Measurements from ENCODE around the gene CCDC61.

Gene CCDC61, protein sequence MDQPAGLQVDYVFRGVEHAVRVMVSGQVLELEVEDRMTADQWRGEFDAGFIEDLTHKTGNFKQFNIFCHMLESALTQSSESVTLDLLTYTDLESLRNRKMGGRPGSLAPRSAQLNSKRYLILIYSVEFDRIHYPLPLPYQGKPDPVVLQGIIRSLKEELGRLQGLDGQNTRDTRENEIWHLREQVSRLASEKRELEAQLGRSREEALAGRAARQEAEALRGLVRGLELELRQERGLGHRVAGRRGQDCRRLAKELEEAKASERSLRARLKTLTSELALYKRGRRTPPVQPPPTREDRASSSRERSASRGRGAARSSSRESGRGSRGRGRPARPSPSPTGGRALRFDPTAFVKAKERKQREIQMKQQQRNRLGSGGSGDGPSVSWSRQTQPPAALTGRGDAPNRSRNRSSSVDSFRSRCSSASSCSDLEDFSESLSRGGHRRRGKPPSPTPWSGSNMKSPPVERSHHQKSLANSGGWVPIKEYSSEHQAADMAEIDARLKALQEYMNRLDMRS

DNA sequence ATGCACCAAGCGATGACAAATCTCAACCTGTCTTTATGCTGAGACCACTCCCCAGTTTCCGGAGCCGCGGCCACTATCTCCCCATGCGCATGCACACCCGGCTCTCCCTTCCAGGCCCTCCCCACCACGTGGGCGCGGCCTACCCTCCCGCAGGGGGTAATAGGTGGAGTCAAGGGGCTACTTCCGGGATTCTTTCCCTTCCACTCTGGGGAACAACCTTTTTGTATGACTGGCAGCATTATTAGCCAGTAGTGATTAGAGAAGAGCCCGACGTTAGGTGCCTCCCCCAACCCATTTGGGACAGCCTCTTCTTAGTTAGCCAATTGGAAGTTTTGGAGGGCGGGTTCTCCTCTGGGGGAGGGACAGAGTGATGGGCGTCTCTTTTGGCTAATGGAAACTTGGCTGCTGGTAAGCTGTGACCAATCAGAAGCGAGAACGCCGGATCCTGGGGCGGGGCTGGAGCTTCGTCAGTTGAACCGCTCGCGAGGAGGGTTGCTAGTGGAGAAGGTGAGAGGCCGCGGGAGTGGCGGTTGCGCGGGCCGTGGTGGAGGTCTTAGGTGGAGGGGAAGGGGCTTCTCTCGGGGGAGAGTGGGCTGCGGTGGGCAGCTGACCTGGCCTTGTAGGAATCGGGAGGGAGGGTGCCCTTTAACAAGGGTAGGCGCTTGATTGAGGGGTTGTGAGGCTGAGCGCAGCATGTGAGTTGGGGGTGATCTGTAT, at the start of gene CCDC61:
Gene CCDC61, plus strand, starts transcription at position 470 of the 717 bp plus-strand sequence. CDS start 7,552 bp downstream, outside the sequence.
- DNase-seq (ENCODE audit: low spot score), result peak; percentile 100

DNA sequence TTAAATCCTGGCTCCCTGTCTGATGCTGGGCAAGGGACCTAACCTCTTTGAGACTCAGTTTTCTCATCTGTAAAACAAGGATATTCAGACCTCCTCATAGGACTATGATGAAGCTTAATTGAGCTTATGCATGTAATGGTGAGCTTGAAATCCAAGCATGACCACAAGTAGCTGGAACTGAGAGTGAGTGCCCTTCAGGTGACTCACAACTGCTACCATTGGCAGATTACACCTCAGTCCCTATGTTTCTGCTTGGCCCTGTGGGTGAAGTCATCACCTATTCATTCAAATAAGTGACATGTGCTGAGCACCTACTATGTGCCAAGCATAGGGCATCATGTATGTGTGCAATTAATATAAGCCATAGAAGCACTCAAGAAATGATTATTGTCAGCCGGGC, 47.3 kb upstream of the CCDC61 start:
- DNase-seq (ENCODE audit: low spot score), result no peak

DNA sequence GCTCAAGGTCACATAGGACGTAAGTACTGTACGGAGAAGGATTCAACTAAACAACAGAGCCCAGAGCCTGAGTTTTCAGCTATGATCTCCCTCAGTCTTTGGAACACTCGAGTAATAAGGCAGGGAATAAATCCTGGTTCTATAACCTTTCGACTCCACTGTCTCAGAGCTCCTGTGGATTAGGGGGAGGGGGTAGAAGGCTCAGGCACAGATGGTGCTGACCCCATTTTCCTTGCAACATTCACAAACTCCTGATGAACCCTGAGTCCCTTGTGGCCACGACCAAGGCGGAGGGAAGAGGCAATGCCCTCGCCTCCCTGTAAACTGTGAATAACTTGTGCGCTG, 43.0 kb upstream of the CCDC61 start:
- DNase-seq (ENCODE audit: low spot score), result no peak

DNA sequence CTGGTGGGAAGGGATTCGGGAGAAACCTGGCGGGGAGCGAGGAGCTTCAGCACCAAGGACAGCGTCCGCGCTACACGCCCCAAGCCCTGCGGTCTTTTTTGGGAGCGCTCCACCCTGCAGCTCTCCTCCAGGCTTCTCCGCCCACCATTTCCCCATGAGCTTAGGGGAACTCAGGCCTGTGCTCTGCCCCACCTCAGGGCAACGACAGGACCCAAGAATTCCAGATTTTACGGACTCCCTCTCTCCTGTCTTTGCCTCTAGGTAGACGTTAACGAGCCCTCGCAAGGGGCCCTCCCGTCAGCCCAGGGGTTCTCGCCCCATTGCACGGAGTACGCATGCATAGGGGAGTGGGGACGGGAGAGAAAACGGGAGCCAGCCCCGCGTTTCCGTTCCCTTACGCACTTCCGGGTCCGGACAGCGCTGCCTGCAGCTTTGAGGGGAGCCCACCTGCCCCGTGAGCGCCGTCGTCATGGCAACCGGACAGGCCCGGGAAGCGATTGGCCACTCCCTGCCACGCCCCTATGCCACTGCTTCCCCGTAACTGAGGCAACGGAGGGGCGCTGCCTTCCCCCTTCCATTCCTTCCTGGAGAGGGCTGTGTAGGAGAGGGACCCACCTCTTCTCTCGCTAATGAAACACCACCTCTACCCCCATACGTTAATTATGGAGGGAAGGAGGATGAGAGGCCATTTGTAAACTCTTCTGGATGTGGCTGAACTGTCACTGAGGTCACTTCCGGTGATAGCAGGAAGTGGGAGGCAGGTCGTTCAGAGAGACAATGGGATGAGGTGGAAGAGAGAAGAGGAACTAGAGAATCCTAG, 42.4 kb upstream of the CCDC61 start:
- peak; percentile 85 for DNase-seq (ENCODE audit: low spot score)

DNA sequence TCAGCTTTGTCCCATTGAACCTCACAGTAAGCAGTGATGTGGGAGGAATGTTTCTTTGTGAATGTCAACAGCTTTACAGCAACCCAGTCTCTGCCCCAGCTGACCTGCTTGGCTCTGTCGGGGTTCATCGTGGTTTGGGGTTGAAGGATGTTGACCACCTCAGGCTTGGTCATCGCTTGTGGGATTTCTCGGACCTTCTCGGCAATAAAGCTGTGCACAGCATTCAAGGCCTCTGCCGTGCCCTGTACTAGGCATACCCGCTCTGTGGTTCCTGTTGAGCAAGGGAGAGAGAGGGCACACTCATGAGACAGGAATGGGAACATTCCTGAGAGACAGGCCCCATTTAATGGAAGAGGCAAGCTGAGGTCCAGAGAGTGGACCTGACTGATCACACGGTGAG, 41.6 kb upstream of the CCDC61 start:
- DNase-seq (ENCODE audit: low spot score), result no peak

DNA sequence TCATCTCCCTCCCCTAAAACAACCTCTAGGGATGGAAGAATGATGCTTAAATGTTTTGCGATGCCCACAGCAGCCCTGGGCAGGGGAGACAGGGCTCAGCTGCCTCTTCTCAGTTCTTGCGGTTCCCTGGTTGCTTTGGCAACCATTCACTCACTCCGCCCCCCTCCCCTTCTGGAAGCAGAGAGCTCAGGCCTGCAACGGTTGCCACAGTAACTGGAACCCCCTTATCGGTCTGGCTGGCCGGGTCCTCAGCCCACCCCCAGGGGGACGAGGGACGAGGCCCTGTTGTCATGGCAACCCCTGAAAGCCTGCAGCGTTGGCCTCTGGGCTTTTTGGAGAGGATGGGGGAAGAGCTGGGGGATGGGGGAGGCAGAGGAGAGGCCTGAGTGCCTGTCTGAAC, 41.1 kb upstream of the CCDC61 start:
- DNase-seq (ENCODE audit: low spot score), result no peak

DNA sequence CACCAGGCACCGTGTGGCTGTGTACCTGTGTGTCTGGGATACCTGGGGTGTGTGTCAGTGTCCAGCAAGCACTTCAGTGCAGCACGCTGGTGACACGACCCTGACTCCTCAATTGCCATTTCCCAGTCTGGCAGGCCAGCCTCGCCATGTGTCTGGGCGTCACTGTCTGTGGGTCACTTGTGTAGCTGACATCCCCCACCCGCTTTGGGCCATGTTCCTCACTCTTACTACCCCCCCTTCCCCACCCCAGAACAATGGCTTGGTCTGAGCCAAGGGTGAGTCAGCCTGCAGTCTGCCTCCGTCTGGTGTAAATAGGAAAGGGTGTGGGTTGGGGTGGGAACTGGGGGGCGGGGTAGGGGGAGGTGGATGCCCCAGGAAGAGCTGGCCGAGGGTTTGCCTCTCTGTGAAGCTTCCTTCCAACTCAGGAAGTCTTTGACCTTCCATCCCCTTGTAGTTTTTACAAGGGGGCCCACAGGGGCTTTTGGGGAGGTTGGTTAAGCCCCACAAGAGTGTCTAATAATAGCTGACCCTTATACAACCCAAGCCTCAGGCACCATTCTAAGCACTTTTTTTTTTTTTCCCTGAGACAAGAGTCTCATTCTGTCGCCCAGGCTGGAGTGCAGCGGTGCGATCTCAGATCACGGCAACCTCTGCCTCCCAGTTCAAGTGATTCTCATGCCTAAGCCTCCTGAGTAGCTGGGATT, 39.2 kb upstream of the CCDC61 start:
- no peak for DNase-seq (ENCODE audit: low spot score)

DNA sequence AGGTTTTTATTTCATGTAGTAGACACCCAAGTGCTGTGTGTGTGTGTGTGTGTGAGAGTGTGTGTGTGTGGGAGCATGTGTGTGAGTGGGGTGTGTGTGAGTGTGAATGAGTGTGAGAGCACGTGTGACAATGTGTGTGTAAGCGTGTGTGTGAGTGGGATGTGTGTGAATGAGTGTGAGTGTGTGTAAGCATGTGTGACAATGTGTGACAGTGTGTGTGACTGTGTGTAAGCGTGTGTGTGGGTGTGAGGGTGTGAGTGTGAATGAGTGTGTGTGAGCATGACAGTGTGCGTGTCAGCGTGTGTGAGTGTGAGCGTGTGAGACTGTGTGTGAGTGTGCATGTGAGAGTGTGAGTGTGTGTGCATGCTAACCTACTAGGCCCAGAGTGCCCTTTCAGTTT, 36.9 kb upstream of the CCDC61 start:
- DNase-seq (ENCODE audit: low spot score), result no peak

DNA sequence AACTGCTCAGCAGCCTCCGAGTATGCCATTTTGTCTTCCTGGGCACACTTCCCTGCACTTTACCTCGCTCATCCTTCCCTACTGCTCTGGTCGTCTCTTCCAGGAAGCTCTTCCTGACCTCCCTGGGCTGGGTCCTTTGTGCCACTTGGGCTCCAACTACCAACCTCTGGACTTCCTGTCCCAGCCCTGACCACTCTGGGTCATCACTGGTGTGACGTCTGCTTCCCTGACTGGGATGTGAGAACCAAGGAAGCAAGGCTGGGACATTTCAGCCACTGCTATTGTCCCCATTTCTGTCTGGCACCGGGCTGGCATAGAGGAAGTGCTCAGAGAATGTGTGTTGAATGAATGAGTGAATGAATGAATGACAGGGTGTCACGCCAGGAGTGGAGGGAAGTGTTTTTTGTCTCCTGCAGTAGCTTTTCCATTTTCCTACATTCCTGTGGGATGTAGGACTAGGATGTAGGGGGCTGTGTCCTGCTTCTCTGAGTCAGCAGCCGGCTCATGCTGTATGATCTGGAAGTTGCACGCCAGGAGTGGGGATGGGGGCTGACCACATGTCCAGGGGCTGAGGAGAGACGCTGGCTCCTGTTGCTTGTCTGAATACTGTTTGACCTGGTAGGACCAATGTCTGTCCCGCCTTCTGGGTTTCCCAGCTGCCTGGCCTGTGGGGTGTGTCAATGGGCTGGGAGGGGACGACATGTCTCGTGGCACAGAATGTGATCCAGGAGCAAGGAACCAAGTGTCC, 36.3 kb upstream of the CCDC61 start:
- no peak for DNase-seq (ENCODE audit: low spot score)

DNA sequence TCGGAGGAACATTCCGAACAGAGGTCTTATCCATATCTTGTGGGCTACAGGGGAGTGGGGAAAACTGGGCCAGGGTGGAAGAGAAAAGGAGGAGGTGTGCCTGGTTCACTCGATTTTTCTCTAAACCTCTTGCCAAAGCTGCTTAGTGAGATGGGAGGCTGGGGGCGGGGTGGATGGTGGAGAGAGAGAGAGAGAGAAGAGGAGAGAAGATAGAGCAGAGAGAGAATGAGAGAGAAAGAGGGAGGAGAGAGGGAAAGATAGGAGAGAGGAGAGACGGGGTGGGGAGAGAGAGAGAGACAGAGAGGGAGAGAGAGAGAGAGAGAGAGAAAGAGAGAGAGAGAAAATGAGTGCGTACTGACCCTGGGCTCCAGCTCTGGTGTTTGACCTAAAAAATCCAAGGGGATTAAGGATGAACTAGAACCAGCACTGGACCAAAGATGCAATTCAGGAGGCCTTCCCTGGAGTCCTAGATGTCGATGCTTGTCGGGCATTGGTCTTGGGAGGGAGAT, 35.7 kb upstream of the CCDC61 start:
- no peak for DNase-seq (ENCODE audit: low spot score)

DNA sequence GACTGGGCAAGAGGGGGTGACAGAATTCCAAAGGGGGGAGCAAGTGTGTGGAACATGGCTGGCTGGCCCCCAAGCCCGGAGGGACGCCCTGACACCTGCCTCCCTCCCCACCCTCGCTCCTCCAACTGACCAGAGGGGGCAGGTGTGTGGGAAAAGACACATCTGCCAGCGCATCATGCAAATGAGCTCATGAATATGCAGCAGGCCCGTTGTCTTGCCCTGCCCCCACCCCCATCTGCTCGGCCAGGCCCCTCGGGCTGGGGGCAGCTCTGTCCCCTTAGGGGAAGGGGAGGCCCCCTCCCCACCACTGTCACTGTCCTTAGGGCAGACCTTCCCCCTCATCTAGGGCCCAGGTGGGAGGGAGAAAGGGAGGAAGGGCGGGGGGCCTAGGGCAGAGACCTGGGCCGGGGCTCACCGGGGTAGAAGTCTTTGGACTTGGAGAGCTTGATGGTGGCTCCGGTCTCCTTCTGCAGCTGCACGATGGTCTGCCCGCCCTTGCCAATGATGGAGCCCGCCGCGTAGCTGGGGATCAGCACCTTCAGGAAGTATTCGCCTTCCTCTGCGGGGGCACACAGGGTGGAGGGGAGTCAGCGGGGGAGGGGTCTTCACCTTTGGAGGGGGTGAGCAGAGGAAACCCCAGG, 34.6 kb upstream of the CCDC61 start:
- DNase-seq (ENCODE audit: low spot score), result peak; percentile 67

DNA sequence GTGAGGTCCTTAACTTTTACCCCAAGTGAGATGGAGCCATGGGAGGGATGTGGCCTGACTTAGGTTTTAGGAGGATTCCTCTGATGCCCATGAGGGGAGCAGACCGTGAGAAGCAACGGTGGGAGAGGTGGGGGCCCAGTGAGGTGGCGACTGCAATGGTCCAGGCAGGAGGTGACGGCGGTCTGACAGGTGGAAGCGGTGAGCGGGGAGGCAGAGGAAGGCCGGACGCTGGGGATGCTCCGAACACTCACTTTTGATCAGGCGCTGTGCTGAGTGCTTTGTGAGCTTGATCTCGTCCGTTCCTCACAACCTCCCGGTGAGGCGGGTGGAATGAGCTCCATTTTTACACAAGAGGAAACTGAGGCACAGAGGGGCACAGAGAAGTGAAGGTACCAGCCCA, 33.2 kb upstream of the CCDC61 start:
- DNase-seq (ENCODE audit: low spot score), result no peak

DNA sequence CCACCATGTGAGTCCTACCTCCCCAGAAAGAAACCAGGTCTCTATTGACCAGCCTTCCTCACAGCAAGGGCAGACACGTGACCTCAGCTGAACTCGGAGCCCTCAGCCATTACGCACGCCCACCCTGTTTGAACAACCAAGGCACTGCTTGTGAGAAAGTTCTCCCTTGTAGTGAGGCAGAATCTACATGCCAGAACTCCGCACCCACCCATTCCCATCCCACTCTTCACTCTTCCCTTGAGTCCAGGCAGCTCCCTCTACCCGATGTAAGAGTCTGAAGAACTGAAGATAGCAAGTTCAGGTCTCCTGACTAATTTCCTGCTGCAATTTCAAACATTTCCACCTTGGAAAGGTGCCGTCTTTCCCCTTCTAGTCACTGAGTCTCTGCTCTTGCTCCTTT, 28.0 kb upstream of the CCDC61 start:
- DNase-seq (ENCODE audit: low spot score), result no peak

DNA sequence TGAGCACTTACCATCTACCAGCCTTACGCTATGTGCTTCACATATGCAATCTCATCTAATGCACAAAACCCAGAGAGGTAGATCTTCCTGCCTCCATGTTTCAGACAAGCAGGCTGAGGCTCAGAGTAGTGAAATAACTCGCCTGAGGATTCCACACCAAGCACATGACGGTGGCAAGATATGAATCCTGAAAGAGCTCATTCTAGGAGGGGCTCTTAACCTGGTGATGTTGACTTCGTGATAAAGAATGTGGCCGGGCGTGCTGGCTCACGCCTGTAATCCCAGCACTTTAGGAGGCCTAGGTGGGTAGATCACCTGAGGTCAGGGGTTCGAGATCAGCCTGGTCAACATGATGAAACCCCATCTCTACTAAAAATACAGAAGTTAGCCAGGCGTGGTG, 26.6 kb upstream of the CCDC61 start:
- DNase-seq (ENCODE audit: low spot score), result no peak

DNA sequence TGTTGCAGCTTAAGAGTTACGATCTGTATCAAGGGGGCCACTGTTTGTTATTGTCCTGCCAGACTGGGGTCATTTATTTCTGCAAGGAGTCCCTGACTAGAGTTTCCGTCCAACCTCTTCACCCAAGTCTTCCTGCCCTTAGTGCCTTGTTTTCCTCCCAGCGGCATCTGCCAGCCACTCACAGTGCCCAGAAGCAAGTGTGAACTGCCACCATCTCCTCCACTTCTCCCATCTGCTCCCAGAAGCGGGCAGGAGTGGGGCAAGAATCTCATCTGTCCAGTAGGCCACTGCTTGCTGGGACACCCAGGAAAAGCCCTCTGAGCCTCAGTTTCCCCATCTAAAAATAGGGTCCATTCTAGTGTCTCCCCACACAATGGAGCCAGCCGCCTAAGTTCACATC, 25.6 kb upstream of the CCDC61 start:
- no peak for DNase-seq (ENCODE audit: low spot score)

DNA sequence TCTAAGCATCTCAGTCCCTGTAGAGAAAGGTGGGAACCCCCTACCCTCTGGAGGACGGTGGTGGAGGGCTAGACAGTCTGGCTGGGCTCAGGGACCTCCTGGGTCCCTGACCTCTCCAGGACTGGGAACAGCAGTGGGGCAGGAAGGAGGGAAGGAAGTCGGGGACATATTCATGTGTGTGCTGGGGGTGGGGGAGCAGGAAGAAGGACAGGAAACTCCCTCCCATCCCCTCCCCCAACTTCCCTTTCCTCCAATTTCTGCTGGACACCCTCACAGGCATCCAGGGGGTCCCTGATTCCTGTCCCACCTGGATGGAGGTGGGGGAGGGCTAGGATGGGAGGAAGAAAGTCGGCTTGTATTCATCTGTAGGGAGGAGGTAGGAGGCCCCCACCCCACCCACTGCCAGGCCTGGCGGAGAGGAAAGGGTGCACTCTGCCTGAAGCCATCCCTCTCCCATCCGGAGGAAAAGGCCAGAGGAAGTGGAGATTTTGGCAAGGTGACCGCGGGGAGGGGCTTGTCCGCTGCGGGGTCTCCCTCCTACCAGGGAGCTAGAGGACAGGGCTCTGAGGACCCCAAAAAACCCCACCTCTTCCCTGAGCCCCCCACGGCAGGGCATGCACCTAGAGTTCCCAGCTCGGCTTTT, 23.9 kb upstream of the CCDC61 start:
- DNase-seq (ENCODE audit: low spot score), result no peak

DNA sequence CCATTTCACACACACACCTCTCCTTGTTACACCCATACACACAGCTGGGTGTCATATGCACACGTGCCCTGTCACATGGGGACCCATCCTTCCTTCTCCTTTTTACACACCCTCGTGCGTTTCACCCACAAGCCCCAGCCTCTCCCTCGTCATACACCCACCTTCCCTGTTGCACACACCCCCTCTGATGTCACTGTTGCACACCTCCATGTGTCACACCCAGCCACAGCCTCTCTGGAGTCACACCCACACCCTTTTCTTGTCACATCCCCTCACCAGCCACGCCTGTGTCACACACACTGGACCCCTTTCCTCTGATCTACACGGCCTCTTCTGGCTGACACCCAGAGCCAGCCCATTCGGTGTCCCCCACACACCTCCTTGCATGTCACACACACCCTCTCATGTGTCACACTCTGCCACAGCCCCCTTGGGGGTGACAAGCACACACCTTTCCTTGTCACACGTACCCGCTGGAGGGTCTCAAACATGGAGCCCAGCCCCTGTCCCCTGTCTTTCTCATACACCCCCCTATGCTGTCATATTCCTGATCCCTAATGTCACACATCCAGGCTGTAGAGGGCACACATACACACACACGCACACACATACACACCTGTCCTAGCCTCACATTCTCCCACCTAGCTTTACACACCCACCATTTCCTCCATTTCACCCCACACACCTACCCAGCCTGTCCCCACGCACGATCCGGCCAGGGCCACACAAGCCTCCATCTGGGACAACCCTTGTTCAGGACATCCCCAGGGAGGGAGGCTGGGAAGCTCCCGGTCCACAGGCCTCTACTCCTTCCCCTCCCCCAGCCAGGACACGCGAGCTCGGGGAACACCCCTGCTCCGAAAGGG, 23.0 kb upstream of the CCDC61 start:
- DNase-seq (ENCODE audit: low spot score), result peak; percentile 42

DNA sequence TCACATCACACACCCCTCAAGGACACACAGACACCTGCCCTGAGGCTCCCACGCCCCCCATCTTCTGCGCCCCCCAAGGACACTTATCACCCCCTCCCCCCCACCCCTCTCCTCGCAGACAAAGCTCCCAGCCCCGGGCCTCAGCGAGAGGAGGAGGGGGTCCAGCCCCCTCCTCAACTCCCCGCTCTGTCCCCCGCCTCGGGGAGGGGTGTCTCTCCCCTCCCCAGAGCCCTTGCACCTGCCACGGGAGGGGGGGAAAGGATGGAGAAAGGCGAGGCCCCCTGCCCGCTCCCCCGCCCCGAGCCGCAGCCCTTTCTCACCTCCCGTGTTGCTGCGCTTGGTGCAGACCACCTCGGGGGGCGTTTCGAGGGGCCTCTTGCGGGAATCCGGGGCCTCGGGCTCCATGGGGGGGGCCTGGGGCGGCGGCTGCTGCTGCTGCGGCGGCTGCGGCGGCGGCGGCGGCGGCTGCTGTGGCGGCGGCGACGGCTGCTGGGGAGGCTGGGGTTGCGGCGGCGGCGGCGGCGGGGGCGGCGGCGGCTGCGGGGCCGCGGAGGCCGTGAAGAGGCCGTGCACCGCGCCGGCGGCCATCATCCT, 22.2 kb upstream of the CCDC61 start:
- no peak for DNase-seq (ENCODE audit: low spot score)

Data from NAMALWA (cell line).